Natural killer cell (primary cell): ENCODE results near the gene GALNT10. TPM values are rescaled to one million over a fixed set of nuclear protein-coding genes. Genes with fewer than 3 reads are reported as not detected.

Experiments used
- ATAC-seq, 3 donors: fragments of 150-1000 bp in 2 of 3; fragments of 200-7000 bp in 1 of 3; cut with Tn5 transposase; 1 replicate in 1 of 3; 2 replicates in 2 of 3; pipeline ENCODE4 v1.10.0; 2021; ENCODE audit warnings: mild to moderate bottlenecking in 2 of 3, moderate library complexity in 2 of 3
- DNase-seq, 2 donors: peaks; one replicate each; pipeline versions ENCODE4 v3.0.0 to v3.0.0-alpha.2; 2013 to 2021; ENCODE audit warnings: mixed read lengths in 1 of 2
- H3K27ac ChIP-seq: one replicate; pipeline ENCODE4 v1.5.1; 2013; ENCODE audit warnings: mild to moderate bottlenecking, low read length
- H3K27me3 ChIP-seq: one replicate; pipeline ENCODE4 v1.6.1; 2013; ENCODE audit warnings: low read length; ENCODE audit not compliant: control insufficient read depth, insufficient read depth
- H3K36me3 ChIP-seq: one replicate; pipeline ENCODE4 v1.6.1; 2013; ENCODE audit warnings: low read length; ENCODE audit not compliant: control insufficient read depth, insufficient read depth
- H3K4me1 ChIP-seq: one replicate; pipeline ENCODE4 v1.6.1; 2013; ENCODE audit warnings: low read length; ENCODE audit not compliant: control insufficient read depth, insufficient read depth
- H3K4me3 ChIP-seq: one replicate; pipeline ENCODE4 v1.5.1; 2013; ENCODE audit warnings: low read length
- H3K9me3 ChIP-seq: one replicate; pipeline ENCODE4 v1.6.1; 2013; ENCODE audit warnings: low read length; ENCODE audit not compliant: control insufficient read depth, insufficient read depth
- H3K27ac Mint-ChIP-seq, 2 donors: one replicate each; pipeline ENCODE4 v1.8.0; 2022; ENCODE audit warnings: mild to moderate bottlenecking in 2 of 2, mixed read lengths in 2 of 2, moderate library complexity in 1 of 2
- H3K27me3 Mint-ChIP-seq, 2 donors: one replicate each; pipeline ENCODE4 v1.8.0; 2022; ENCODE audit warnings: low read depth in 2 of 2, mixed read lengths in 2 of 2
- H3K36me3 Mint-ChIP-seq: one replicate; pipeline ENCODE4 v1.8.0; 2022; ENCODE audit warnings: mixed read lengths
- H3K4me1 Mint-ChIP-seq, 2 donors: one replicate each; pipeline ENCODE4 v1.8.0; 2022; ENCODE audit warnings: mixed read lengths in 2 of 2
- H3K4me3 Mint-ChIP-seq: one replicate; pipeline ENCODE4 v1.8.0; 2022; ENCODE audit warnings: mild to moderate bottlenecking, moderate library complexity, mixed read lengths
- H3K9me3 Mint-ChIP-seq, 2 donors: one replicate each; pipeline ENCODE4 v1.8.0; 2022; ENCODE audit warnings: mixed read lengths in 2 of 2
- WGBS: methylation state at CpG from one replicate; pipeline ENCODE4 v1.1.7; 2013; ENCODE audit warnings: missing lambda C conversion rate; ENCODE audit not compliant: insufficient coverage; 5-methylcytosine and 5-hydroxymethylcytosine counted together
- intact Hi-C: fragments of 100-400 bp; cut with micrococcal nuclease; formaldehyde crosslinking; loops from one replicate; pipeline ENCODE4 v1.14.2; 2022
- total RNA-seq, 4 donors: library from RNA; stranded (reverse); fragments of 120-200 nt in 1 of 4; gene quantifications; one replicate each; pipeline versions ENCODE4 v1.2.3 to v1.2.4, GENCODE V29; 2013 to 2022
- TF ChIP-seq, protein P1 (sequence below): fragments of 200-600 bp; IDR thresholded peaks from one replicate; pipeline ENCODE4 v1.8.0; 2022; ENCODE audit warnings: antibody characterized with exemption

GALNT10 gene
- total RNA-seq, 3 donors from 2014 or later (not counting 1 experiment from before 2014, with no cell fraction given): 77.0 to 92.6 (median 77.6) TPM

DNA sequence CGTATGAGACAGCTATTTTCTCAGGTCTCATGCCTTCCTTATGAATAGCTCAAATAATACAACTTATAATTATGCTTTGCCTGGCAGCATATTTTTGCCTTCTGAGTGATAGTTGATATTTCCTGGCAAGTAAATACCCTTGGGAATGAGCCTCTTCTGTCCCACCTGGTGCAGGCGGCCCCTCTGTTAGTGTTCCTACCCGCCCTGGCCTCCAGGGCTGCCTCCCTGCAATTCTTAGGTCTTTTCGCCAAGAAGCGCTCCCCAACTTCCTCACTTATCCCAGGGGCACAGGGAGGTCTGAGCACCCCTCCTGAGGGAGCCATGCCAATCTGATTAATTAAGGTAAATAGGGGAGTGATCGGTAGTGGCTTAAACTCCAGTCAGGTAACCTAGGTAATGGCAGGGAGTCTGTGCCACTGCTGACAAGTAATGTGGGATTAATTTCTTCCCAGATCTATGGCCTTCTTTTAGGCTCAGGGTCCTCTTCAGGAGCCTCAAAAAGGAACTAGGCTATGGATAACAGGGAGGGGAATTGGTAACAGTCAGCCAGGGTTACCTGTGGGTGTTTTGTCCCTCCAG is 81.5 kb downstream of the GALNT10 start:
- no peaks in the 10 kb centered on the region for H3K9me3 ChIP-seq

DNA sequence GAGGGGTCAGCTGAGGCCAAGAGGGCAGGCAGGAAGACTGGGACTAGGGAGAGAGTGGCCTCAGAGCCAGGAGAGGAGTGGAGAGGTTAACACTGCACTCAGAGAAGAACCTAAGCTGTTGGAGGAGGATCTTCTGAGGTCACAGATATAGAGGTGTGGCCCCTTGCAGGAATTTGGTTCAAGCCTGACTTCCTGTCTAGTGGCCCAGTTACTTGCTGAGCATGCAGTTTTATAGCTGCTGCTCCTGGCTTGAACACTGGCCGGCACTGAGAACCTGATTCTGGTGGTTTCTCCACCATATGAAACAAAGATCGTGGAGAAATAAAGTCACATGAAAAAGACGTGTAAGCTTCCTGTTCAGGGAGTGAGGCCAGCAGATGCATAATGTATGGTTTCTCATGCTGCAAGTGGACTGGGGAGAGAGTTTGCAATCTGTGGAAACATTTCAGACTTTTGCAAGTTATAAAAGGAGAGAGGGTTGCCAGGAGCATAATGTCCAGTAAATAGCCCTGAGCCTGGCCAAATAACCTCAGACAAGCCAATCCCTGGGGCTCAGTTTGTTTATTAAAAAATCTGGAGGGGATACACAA is 82.6 kb downstream of the GALNT10 start:
- ATAC-seq (peak; percentile 66 to 95 (median 90)), DNase-seq (peak in 1 of 2 donors; percentile 43)
- H3K9me3 Mint-ChIP-seq: no peaks in the 10 kb centered on the region
- TF ChIP-seq, protein P1, sequence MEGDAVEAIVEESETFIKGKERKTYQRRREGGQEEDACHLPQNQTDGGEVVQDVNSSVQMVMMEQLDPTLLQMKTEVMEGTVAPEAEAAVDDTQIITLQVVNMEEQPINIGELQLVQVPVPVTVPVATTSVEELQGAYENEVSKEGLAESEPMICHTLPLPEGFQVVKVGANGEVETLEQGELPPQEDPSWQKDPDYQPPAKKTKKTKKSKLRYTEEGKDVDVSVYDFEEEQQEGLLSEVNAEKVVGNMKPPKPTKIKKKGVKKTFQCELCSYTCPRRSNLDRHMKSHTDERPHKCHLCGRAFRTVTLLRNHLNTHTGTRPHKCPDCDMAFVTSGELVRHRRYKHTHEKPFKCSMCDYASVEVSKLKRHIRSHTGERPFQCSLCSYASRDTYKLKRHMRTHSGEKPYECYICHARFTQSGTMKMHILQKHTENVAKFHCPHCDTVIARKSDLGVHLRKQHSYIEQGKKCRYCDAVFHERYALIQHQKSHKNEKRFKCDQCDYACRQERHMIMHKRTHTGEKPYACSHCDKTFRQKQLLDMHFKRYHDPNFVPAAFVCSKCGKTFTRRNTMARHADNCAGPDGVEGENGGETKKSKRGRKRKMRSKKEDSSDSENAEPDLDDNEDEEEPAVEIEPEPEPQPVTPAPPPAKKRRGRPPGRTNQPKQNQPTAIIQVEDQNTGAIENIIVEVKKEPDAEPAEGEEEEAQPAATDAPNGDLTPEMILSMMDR: no peak
- peak overlapping the region; percentile 84 for H3K4me3 Mint-ChIP-seq
- peak overlapping the region; percentile 66 for H3K27ac ChIP-seq
- 3% methylated on average over 3 of the region's 3 CpGs for WGBS
- no peaks in the 10 kb centered on the region for H3K27me3 ChIP-seq
- H3K4me3 ChIP-seq: no peak overlapping the region
- no peaks in the 10 kb centered on the region for H3K9me3 ChIP-seq
- intact Hi-C loops: no loop called here
- H3K4me1 ChIP-seq: peaks cover 30% of the 10 kb centered on the region
- H3K36me3 Mint-ChIP-seq: no peaks in the 10 kb centered on the region
- H3K27ac Mint-ChIP-seq: peak overlapping the region; percentile 91 to 93
- H3K4me1 Mint-ChIP-seq: peaks cover 69 to 82% of the 10 kb centered on the region in 2 donors
- no peaks in the 10 kb centered on the region for H3K36me3 ChIP-seq
- no peaks in the 10 kb centered on the region for H3K27me3 Mint-ChIP-seq

More for the DNA sequence above, 81.5 kb downstream of the GALNT10 start:
- Mint-ChIP-seq H3K4me3 (peak overlapping the region; percentile 37), H3K4me1 (peaks cover 65 to 82% of the 10 kb centered on the region in 2 donors), H3K27ac (peak overlapping the region; percentile 91 to 93), H3K27me3 (no peaks in the 10 kb centered on the region), H3K9me3 (no peaks in the 10 kb centered on the region), H3K36me3 (no peaks in the 10 kb centered on the region)
- no peaks in the 10 kb centered on the region for H3K27me3 ChIP-seq
- peak overlapping the region; percentile 66 for H3K27ac ChIP-seq
- H3K4me1 ChIP-seq: peaks cover 30% of the 10 kb centered on the region
- no peaks in the 10 kb centered on the region for H3K36me3 ChIP-seq
- ATAC-seq: no peak
- TF ChIP-seq, protein P1: no peak
- intact Hi-C loops: no loop called here
- WGBS: 92% methylated on average over 5 of the region's 6 CpGs
- H3K4me3 ChIP-seq: no peak overlapping the region
- DNase-seq: no peak

DNA sequence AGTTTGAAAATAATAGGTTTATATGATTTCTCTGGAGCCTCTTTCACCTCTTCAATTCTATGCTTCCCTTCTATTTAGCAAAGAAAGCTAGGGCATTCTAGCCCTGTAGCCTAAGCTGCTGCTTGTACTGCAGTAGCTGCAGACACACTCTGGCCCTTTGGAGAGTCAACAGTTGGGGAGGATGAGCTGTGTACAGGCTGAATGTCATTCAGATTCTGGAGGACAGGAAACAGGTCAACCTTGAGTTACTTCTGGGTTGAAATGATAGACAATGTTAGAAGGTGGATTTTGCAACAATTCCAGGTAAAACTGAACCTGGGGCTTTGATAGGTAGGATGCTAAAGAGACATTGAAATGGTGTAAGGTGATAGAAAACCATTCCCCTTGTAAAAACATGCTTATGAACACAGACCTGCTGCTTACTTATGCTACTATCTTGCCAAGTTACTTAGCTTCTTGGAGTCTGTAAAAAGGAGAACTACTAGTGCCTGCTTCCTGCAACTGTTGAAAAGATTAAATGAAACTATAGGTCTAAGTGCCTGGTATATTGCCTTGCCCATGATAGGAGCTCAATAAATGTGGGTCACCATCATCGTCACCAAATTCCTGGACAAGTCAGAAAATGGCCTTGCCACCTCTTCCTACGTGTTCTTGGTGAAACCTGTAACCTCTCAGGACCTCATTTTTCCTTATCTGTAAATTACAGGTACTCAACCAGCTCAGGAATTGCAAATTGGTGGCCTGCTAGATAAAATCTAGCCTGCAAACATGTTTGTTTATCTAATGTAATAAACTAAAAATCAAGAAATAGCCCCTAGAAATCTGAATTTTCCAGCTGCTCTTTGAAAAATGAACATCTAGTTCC is 83.7 kb downstream of the GALNT10 start:
- no peak overlapping the region for H3K27ac ChIP-seq
- H3K4me3 Mint-ChIP-seq: no peak overlapping the region
- H3K9me3 Mint-ChIP-seq: no peaks in the 10 kb centered on the region
- ATAC-seq (no peak), DNase-seq (no peak)
- TF ChIP-seq, protein P1: no peak
- H3K27me3 ChIP-seq: no peaks in the 10 kb centered on the region
- no peak overlapping the region for H3K4me3 ChIP-seq
- H3K4me1 ChIP-seq: peaks cover 30% of the 10 kb centered on the region
- H3K36me3 ChIP-seq: no peaks in the 10 kb centered on the region
- H3K27ac Mint-ChIP-seq: peak overlapping the region; percentile 47 to 91
- H3K9me3 ChIP-seq: no peaks in the 10 kb centered on the region
- no peaks in the 10 kb centered on the region for H3K36me3 Mint-ChIP-seq
- H3K4me1 Mint-ChIP-seq: peaks cover 73 to 81% of the 10 kb centered on the region in 2 donors
- 87% methylated on average over 2 of the region's 2 CpGs for WGBS
- no peaks in the 10 kb centered on the region for H3K27me3 Mint-ChIP-seq
- intact Hi-C loops: no loop called here
